ENCODE results near the gene VAT1. TPM values are rescaled to one million over a fixed set of nuclear protein-coding genes. Genes with fewer than 3 reads are reported as not detected.
A peak's percentile ranks its signal among the peaks of the same experiment; 100 is the strongest.

VAT1 gene
- total and polyA plus RNA-seq, 9 of the 15 experiments (the other 6 are each of a cell fraction or from before 2014, with no cell fraction given), result 29.4 to 153 (median 66.7) TPM

DNA sequence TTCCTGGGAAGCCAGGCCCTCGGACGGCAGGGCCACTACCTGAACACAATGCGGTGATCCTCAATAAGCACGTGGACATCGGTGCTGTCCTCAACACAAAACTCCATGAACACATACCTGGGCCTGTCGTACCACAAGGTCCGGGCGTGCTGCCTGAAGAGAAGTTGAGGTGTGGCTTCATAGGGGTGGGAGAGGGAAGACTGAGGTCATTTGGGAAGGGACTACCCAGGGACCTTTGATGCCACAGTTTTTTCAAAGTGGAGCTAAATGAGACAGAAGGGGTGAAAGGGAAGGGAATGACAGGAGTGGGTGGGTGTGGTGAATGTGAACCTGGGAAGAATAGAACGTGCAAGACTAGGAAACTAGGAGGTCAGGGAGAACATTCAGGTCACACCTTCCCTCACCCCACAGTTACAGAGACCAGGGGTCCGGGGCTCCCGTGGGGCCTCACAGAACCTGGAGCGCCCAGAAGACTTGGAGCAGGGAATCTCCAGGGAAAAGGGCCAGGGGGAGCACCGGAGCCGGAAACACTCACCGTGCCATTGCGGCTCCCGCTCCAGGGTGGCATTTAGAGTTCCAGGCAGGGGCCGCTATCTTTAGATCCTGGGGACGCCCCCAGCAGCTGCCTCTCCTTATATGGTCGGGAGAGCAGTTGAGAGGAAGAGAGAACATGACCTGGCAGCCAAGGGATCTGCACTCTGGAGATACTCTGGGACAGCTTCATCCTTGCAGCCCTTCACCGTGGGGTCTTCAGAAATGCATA is 42.5 kb downstream of the VAT1 start, which contains the start of gene PTGES3L (continued):
- TF ChIP-seq ZBTB34 (CRISPR knock-in tag; IDR thresholded peaks at IDR 0.05) (no peak), MYC (IDR thresholded peaks at IDR 0.05; ENCODE audit: low read depth, low read length) (0 out of 2 replicates have a peak, but pooled peaks have one; percentile 50), MYC (CRISPR knock-in tag; IDR thresholded peaks at IDR 0.05; ENCODE audit: borderline replicate concordance, low read depth) (no peak), USF1 (CRISPR knock-in tag; IDR thresholded peaks at IDR 0.05) (no peak), SOX6 (IDR thresholded peaks at IDR 0.05) (no peak), NELFE (IDR thresholded peaks at IDR 0.05; ENCODE audit: insufficient read depth, insufficient read length) (no peak), NR1H2 (CRISPR knock-in tag; IDR thresholded peaks at IDR 0.05) (no peak), HNRNPL (IDR thresholded peaks at IDR 0.05; ENCODE audit: low read depth, low read length) (no peak), MED1 (CRISPR knock-in tag; IDR thresholded peaks at IDR 0.05; ENCODE audit: borderline replicate concordance) (no peak), TAF9B (IDR thresholded peaks at IDR 0.05; ENCODE audit: partially characterized antibody) (no peak), NR2C1 (IDR thresholded peaks at IDR 0.05) (no peak; the same call in 1 of the 2 replicates), NR2C1 (tag; IDR thresholded peaks at IDR 0.05) (no peak), FOXK2 (conservative IDR thresholded peaks at IDR 0.05 in 1 of 2, IDR thresholded peaks at IDR 0.05 in 1 of 2; ENCODE audit: low read depth in 2 of 2) (no peak), ZNF717 (CRISPR knock-in tag; IDR thresholded peaks at IDR 0.05) (no peak), EHMT2 (IDR thresholded peaks at IDR 0.05) (no peak; the same call in 1 of the 2 replicates), ZNF311 (CRISPR knock-in tag; IDR thresholded peaks at IDR 0.05) (no peak), XRCC4 (IDR thresholded peaks at IDR 0.05; ENCODE audit: extremely low read depth, insufficient read depth, insufficient read length) (no peak), TBP (optimal IDR thresholded peaks at IDR 0.05; ENCODE audit: low read depth, low read length) (peak; percentile 50), ZNF79 (CRISPR knock-in tag; IDR thresholded peaks at IDR 0.05; ENCODE audit: low read depth) (no peak), ZNF589 (CRISPR knock-in tag; IDR thresholded peaks at IDR 0.05; ENCODE audit: low read depth) (no peak), HMG20B (CRISPR knock-in tag; IDR thresholded peaks at IDR 0.05) (no peak), ATF7 (IDR thresholded peaks at IDR 0.05) (no peak), POLR2A (conservative IDR thresholded peaks at IDR 0.05) (peak; percentile 59)
- TF ChIP-seq, protein P1, sequence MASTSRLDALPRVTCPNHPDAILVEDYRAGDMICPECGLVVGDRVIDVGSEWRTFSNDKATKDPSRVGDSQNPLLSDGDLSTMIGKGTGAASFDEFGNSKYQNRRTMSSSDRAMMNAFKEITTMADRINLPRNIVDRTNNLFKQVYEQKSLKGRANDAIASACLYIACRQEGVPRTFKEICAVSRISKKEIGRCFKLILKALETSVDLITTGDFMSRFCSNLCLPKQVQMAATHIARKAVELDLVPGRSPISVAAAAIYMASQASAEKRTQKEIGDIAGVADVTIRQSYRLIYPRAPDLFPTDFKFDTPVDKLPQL (IDR thresholded peaks at IDR 0.05; ENCODE audit: extremely low read depth, insufficient read length), result no peak
- TF ChIP-seq, protein P2, sequence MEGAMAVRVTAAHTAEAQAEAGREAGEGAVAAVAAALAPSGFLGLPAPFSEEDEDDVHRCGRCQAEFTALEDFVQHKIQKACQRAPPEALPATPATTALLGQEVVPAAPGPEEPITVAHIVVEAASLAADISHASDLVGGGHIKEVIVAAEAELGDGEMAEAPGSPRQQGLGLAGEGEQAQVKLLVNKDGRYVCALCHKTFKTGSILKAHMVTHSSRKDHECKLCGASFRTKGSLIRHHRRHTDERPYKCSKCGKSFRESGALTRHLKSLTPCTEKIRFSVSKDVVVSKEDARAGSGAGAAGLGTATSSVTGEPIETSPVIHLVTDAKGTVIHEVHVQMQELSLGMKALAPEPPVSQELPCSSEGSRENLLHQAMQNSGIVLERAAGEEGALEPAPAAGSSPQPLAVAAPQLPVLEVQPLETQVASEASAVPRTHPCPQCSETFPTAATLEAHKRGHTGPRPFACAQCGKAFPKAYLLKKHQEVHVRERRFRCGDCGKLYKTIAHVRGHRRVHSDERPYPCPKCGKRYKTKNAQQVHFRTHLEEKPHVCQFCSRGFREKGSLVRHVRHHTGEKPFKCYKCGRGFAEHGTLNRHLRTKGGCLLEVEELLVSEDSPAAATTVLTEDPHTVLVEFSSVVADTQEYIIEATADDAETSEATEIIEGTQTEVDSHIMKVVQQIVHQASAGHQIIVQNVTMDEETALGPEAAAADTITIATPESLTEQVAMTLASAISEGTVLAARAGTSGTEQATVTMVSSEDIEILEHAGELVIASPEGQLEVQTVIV (CRISPR knock-in tag; IDR thresholded peaks at IDR 0.05; ENCODE audit: borderline replicate concordance), result no peak

Data from K562 (cell line).